ENCODE measurements around the gene ATG9B. TPM values are rescaled to one million over a fixed set of nuclear protein-coding genes. Genes with fewer than 3 reads are reported as not detected.
A peak's percentile ranks its signal among the peaks of the same experiment; 100 is the strongest.
"Not testable (repeated sequence)": the region's sequence is repeated elsewhere in the genome, so short reads cannot be mapped to it uniquely, and the experiment has no call there.

The ATG9B gene
- total RNA-seq, 4 donors from 2014 or later: 0.46 TPM; not detected in 3

DNA sequence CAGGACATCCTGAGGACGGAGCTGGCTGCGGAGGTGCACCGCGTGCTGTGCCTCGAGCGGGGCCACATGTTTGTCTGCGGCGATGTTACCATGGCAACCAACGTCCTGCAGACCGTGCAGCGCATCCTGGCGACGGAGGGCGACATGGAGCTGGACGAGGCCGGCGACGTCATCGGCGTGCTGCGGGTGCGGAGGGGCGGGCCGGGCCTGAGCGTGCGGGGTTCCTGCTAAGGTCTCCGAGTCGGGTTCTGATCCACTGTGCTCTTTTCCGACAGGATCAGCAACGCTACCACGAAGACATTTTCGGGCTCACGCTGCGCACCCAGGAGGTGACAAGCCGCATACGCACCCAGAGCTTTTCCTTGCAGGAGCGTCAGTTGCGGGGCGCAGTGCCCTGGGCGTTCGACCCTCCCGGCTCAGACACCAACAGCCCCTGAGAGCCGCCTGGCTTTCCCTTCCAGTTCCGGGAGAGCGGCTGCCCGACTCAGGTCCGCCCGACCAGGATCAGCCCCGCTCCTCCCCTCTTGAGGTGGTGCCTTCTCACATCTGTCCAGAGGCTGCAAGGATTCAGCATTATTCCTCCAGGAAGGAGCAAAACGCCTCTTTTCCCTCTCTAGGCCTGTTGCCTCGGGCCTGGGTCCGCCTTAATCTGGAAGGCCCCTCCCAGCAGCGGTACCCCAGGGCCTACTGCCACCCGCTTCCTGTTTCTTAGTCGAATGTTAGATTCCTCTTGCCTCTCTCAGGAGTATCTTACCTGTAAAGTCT is 10.4 kb downstream of the ATG9B start:
- DNase-seq (ENCODE audit: low spot score): no peak
- ATAC-seq (ENCODE audit: low FRiP score): no peak
- TF ChIP-seq, protein P1, sequence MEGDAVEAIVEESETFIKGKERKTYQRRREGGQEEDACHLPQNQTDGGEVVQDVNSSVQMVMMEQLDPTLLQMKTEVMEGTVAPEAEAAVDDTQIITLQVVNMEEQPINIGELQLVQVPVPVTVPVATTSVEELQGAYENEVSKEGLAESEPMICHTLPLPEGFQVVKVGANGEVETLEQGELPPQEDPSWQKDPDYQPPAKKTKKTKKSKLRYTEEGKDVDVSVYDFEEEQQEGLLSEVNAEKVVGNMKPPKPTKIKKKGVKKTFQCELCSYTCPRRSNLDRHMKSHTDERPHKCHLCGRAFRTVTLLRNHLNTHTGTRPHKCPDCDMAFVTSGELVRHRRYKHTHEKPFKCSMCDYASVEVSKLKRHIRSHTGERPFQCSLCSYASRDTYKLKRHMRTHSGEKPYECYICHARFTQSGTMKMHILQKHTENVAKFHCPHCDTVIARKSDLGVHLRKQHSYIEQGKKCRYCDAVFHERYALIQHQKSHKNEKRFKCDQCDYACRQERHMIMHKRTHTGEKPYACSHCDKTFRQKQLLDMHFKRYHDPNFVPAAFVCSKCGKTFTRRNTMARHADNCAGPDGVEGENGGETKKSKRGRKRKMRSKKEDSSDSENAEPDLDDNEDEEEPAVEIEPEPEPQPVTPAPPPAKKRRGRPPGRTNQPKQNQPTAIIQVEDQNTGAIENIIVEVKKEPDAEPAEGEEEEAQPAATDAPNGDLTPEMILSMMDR (IDR thresholded peaks at IDR 0.05): no peak

DNA sequence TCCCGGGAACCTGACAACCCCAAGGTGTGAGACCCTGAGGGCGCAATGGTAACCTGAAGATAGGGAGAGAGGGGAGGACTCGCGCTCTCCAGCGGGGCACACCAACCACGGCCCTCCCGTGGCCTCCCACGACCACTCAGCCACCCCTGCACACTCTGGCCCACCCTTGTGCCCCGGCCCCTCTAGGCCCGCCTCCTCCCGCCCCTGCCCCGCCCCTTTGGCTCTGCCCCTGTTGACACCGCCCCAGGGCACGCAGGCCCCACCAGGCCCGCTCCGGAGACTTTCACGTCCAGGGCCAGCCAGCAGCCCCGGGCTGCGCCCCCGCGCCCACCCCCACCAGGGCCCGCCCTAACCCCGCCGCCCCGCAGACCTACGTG is 10.9 kb downstream of the ATG9B start:
- no peak for ATAC-seq (ENCODE audit: low FRiP score)
- TF ChIP-seq, protein P1 (IDR thresholded peaks at IDR 0.05): no peak
- DNase-seq (ENCODE audit: low spot score): no peak

DNA sequence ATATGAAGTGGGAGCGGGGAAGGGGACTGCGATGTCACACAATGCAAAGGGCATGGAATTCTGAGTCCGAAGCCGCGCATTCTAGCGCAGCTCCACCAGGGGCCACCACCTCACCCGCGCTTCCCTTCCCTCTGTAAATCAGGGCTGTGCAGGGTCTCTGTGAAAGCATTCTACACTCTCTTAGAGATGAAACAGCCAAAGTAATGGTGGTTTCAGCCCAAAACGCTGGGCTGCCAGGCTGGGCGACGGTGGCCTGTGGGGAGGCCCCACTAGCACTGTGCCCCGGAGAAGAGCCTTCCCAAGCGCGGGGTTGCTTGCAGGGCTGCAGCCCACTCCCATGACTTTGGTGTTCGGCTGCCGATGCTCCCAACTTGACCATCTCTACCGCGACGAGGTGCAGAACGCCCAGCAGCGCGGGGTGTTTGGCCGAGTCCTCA is 11.4 kb downstream of the ATG9B start:
- ATAC-seq (ENCODE audit: low FRiP score) (no peak), DNase-seq (ENCODE audit: low spot score) (no peak)
- TF ChIP-seq, protein P1 (IDR thresholded peaks at IDR 0.05): no peak

DNA sequence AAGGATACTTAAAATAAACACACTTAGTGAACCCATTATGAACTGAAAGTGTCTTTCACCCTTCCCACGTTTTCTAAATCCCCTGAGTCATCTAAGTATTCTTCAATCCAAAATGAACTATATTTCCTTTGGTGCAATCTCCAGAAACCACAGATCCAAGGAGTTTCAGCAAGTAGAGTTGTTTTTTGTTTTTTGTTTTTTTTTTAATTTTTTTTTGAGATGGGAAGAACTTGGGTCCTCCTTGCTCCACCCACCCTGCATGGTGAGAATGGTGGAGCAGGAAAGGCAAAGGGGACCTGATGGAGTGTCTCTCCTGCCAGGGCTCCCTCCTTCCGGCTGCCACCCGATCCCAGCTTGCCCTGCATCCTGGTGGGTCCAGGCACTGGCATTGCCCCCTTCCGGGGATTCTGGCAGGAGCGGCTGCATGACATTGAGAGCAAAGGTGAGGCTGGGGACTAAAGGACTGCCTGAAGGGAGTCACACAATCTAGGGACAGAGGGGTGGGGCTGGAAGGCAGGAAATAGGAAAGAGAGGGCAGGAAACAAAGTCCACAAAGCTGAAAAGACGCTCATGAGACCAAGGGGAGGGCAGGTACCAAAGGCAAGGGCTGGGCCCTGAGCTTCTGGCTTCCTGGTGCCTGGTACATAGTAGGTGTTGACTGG is 12.1 kb downstream of the ATG9B start:
- TF ChIP-seq, protein P1 (IDR thresholded peaks at IDR 0.05): no peak
- DNase-seq (ENCODE audit: low spot score) (no peak), ATAC-seq (ENCODE audit: low FRiP score) (no peak)

DNA sequence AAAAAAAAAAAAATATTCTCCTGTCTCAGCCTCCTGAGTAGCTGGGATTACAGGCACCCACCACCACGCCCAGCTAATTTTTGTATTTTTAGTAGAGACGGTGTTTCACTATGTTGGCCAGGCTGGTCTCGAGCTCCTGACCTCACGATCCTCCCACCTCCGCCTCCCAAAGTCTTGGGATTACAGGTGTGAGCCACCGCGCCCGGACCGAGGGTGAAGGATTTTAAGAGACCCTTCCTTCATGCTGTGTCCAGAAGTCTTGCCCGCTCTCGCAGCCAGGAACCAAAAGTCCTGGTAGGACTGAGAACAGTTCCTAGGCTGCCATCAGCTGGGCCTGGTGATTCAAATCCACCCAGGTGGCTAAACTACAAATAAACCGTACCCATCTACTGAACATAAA is 12.7 kb downstream of the ATG9B start:
- ATAC-seq (ENCODE audit: low FRiP score); DNase-seq (ENCODE audit: low spot score): not testable (repeated sequence)

DNA sequence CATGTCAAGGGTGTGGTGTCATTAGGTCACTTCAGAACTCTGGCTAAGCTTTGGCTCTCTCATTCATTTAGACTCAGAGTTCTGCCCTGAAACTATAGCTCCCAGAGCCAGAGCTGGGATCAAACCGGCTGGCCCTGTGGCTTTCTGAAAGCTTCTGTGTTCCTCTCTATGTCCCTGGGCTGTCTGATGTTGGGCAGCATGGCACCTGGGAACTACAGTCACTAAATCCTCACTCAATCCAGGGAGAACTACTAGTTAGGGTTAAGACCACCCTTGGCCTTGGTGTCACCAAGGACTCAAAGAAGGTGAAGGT is 13.2 kb downstream of the ATG9B start:
- TF ChIP-seq, protein P1 (IDR thresholded peaks at IDR 0.05): no peak
- ATAC-seq (ENCODE audit: low FRiP score) (no peak), DNase-seq (ENCODE audit: low spot score) (no peak)

DNA sequence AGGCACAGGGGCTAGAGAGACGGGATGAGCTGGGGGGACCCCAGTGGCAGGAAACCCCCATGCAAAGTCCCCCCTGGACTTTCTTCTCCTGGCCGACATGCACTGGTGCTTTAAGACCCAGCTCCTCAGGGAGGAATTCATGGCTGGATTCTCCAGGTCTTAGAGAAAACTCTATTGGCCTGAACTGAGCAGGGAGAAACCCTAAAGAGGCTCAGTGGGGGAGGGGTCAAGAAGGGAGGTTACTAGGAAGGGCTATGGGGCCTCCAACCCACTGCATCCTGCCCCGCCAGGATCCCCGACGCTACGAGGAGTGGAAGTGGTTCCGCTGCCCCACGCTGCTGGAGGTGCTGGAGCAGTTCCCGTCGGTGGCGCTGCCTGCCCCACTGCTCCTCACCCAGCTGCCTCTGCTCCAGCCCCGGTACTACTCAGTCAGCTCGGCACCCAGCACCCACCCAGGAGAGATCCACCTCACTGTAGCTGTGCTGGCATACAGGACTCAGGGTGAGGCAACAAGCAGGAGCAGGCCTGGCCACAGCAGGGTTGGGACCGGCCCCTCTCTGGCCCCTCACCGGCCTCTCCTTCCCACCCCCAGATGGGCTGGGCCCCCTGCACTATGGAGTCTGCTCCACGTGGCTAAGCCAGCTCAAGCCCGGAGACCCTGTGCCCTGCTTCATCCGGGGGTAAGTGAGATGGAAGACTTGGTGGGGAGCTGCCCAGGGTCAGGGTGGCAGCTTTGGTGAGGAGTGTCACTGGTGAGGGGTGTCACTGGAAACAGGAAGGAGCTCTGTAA is 13.8 kb downstream of the ATG9B start:
- TF ChIP-seq, protein P1 (IDR thresholded peaks at IDR 0.05): no peak
- DNase-seq (ENCODE audit: low spot score) (no peak), ATAC-seq (ENCODE audit: low FRiP score) (peak; percentile 46)

Data from omental fat pad (tissue), 4 donors.